GM12878 (cell line): ENCODE results near the gene HERC2. TPM values are rescaled to one million over a fixed set of nuclear protein-coding genes. Genes with fewer than 3 reads are reported as not detected.

Source experiments
- ATAC-seq: fragments of 200-7000 bp; cut with Tn5 transposase; 3 replicates; pipeline ENCODE4 v1.9.1; 2020; ENCODE audit warnings: mild to moderate bottlenecking, moderate library complexity
- BruUV-seq: library from RNA; stranded (reverse); fragments of 400-500 nt; replicated peaks from 2 replicates; lab custom pipeline; 2021; lab: Mats Ljungman, UMichigan
- CTCF ChIA-PET: fragments of 300-600 bp; sonication (Branson Sonifier 250); formaldehyde crosslinking; extraction: SDS; loops from one replicate; lab custom pipeline; 2021; ENCODE audit warnings: inconsistent platforms; lab: Yijun Ruan, JAX
- POLR2A ChIA-PET: fragments of 350-600 bp; formaldehyde crosslinking; extraction: SDS; loops from one replicate; lab custom pipeline; 2021; ENCODE audit warnings: inconsistent platforms; lab: Charles Lee
- RAD21 ChIA-PET: fragments of 300-600 bp; sonication (Branson Sonifier 250); formaldehyde crosslinking; loops from one replicate; lab custom pipeline; 2023; ENCODE audit warnings: antibody characterized with exemption; ENCODE audit not compliant: unreplicated experiment; lab: Charles Lee
- SMC1A ChIA-PET: fragments of 300-600 bp; sonication (Branson Sonifier 250); formaldehyde crosslinking; loops from one replicate; lab custom pipeline; 2023; ENCODE audit not compliant: unreplicated experiment, uncharacterized antibody; lab: Charles Lee
- DNase-seq: peaks from one replicate; pipeline ENCODE4 v3.0.0-alpha.2; 2011; ENCODE audit warnings: low read depth, low spot score
- FAIRE-seq: peaks from 3 replicates; lab custom pipeline; 2011; peaks lifted over from hg19 to GRCh38; lab: Jason Lieb, UNC
- H2AFZ ChIP-seq: 2 replicates; pipeline ENCODE4 v1.6.0; 2011; ENCODE audit warnings: low read depth, low read length, control low read depth; ENCODE audit not compliant: control insufficient read depth
- H3K27ac ChIP-seq: 2 replicates; pipeline ENCODE4 v1.5.1; 2011; ENCODE audit warnings: control low read depth; ENCODE audit not compliant: control insufficient read depth, insufficient read depth
- H3K27me3 ChIP-seq, 2 experiments: replicated peaks in 1 of 2; 2 replicates each; pipeline versions ENCODE4 v1.6.0 to v1.6.1; 2011; ENCODE audit warnings: low read length in 1 of 2; ENCODE audit not compliant: control insufficient read depth in 2 of 2, insufficient read depth in 2 of 2
- H3K36me3 ChIP-seq, 2 experiments: 2 replicates each; pipeline ENCODE4 v1.5.1; 2011; ENCODE audit warnings: low read length in 1 of 2; ENCODE audit not compliant: control insufficient read depth in 2 of 2, insufficient read depth in 2 of 2
- H3K4me1 ChIP-seq: 2 replicates; pipeline ENCODE4 v1.6.1; 2011; ENCODE audit warnings: mild to moderate bottlenecking, low read length, moderate library complexity, mixed read lengths; ENCODE audit not compliant: control insufficient read depth, insufficient read depth
- H3K4me2 ChIP-seq: 2 replicates; pipeline ENCODE4 v1.6.0; 2011; ENCODE audit warnings: control low read depth; ENCODE audit not compliant: control insufficient read depth, insufficient read depth
- H3K4me3 ChIP-seq: fragments of 200-600 bp; sonication (generic); 2 replicates; pipeline ENCODE4 v1.5.1; 2016
- H3K79me2 ChIP-seq: 2 replicates; pipeline ENCODE4 v1.6.0; 2011; ENCODE audit warnings: low read length; ENCODE audit not compliant: control insufficient read depth, insufficient read depth
- H3K9ac ChIP-seq: 2 replicates; pipeline ENCODE4 v1.8.0; 2011; ENCODE audit warnings: low read length, control low read depth, mixed read lengths; ENCODE audit not compliant: control insufficient read depth, insufficient read depth
- H3K9me3 ChIP-seq: replicated peaks from 3 replicates; pipeline ENCODE4 v1.5.1; 2011; ENCODE audit warnings: mild to moderate bottlenecking, low read length; ENCODE audit not compliant: control insufficient read depth, insufficient read depth
- H4K20me1 ChIP-seq: 2 replicates; pipeline ENCODE4 v1.6.0; 2011; ENCODE audit not compliant: control insufficient read depth, insufficient read depth
- BCLAF1 ChIP-seq: fragments of 450-650 bp; IDR thresholded peaks from 2 replicates; pipeline ENCODE4 v1.6.1; 2017; ENCODE audit warnings: antibody characterized with exemption, mild to moderate bottlenecking, moderate library complexity
- BHLHE40 ChIP-seq, 2 experiments: fragments of 450-650 bp in 1 of 2; IDR thresholded peaks; 2 replicates each; pipeline ENCODE4 v1.6.1; 2011 to 2017; ENCODE audit warnings: low read depth in 2 of 2, borderline replicate concordance in 1 of 2, improper control_type of control experiment in 1 of 2, low read length in 1 of 2, mild to moderate bottlenecking in 1 of 2
- ESRRA ChIP-seq: IDR thresholded peaks from 2 replicates; pipeline ENCODE4 v1.6.1; 2012; ENCODE audit warnings: mild to moderate bottlenecking, low read length, improper control_type of control experiment
- HDAC6 ChIP-seq: fragments of 200-600 bp; sonication (generic); IDR thresholded peaks from one replicate; pipeline ENCODE4 v1.8.0; 2017; ENCODE audit warnings: antibody characterized with exemption; ENCODE audit not compliant: unreplicated experiment
- WGBS: methylation state at CpG from one replicate; pipeline ENCODE4 v1.1.6; 2016; ENCODE audit warnings: low lambda C conversion rate; ENCODE audit not compliant: insufficient replicate concordance, insufficient coverage; ENCODE audit errors: missing lambda C conversion rate; 5-methylcytosine and 5-hydroxymethylcytosine counted together
- in situ Hi-C: fragments of 300-500 bp; cut with MboI; formaldehyde crosslinking; loops from 9 replicates; pipeline ENCODE4 v1.14.3; 2018; ENCODE audit warnings: mixed read lengths
- intact Hi-C: fragments of 100-400 bp; cut with micrococcal nuclease; formaldehyde crosslinking; loops from one replicate; pipeline ENCODE4 v1.14.2; 2022; ENCODE audit not compliant: unreplicated experiment
- polyA plus RNA-seq, 11 experiments: library from polyadenylated mRNA; depleted of rRNA in 4 of 11; unstranded in 6 of 11; stranded (reverse) in 5 of 11; fragments of >200 nt; fragmentation: Nextera tagmentation in 4 of 11; fragmentation: Illumina TruSeq in 1 of 11; extraction: Ambion mirVana in 4 of 11; extraction: Trizol in 1 of 11; gene quantifications; 1 replicate in 1 of 11; 2 replicates in 10 of 11; pipeline versions ENCODE4 v1.2.1 to v1.2.3, GENCODE V29; 2011 to 2016; ENCODE audit warnings: inconsistent platforms in 2 of 11, missing spikeins in 2 of 11, low read depth in 1 of 11
- total RNA-seq, 4 experiments: library from RNA; depleted of rRNA in 3 of 4; stranded (reverse); fragments of >200 nt in 3 of 4; fragmentation: Illumina TruSeq in 1 of 4; extraction: Trizol in 1 of 4; gene quantifications; 2 replicates each; pipeline versions ENCODE4 v1.2.1 to v1.2.3, GENCODE V29; 2013 to 2021

The HERC2 gene
- total and polyA plus RNA-seq, 10 of the 15 experiments (the other 5 are each of a cell fraction or from before 2014, with no cell fraction given): 6.1 to 39.0 (median 24.0) TPM

- H3K4me1 ChIP-seq: no peaks in the 10 kb centered on the region
- H4K20me1 ChIP-seq: no peaks in the 10 kb centered on the region
- WGBS: 26% methylated on average over 8 of the region's 8 CpGs
- no peak overlapping the region for H3K4me2 ChIP-seq
- DNase-seq: no peak
- in situ Hi-C loops: loop anchor here (5.0 kb wide), 1 partner anchor 37 kb away; no protein-coding TSS in a partner anchor
- ChIA-PET SMC1A (no interaction called here), RAD21 (no interaction called here), CTCF (no interaction called here), POLR2A (no interaction called here)
- ATAC-seq: no peak
- no peaks in the 10 kb centered on the region for H3K36me3 ChIP-seq
- H3K27me3 ChIP-seq: no peaks in the 10 kb centered on the region
- TF ChIP-seq HDAC6 (no peak), BCLAF1 (no peak), ESRRA (no peak), BHLHE40 (IDR thresholded peaks at IDR 0.05; ENCODE audit: borderline replicate concordance in 1 of 2, low read depth in 2 of 2, low read length in 1 of 2) (no peak)
- intact Hi-C loops: no loop called here
- H3K4me3 ChIP-seq: no peak overlapping the region
- H3K9me3 ChIP-seq: no peaks in the 10 kb centered on the region
- H3K9ac ChIP-seq: no peak overlapping the region
- no peak overlapping the region for H2AFZ ChIP-seq
- H3K27ac ChIP-seq: no peak overlapping the region
- H3K79me2 ChIP-seq: no peaks in the 10 kb centered on the region
- FAIRE-seq: no peak
- BruUV-seq: no TSS peak
Measured at GRCh38 chr15:28080386-28080785, 241.6 kb downstream of the HERC2 start.
